ENCODE results near the gene FOLR2.

The FOLR2 gene

GRCh38 chr11:72230764-72231365 is 14.3 kb downstream of the FOLR2 start:
- Histone ChIP-seq H3K9me3 (replicated peaks; ENCODE audit: insufficient read depth, low read length) (no peaks in the 10 kb centered on the region), H3F3A (ENCODE audit: insufficient read depth, low read length) (no peaks in the 10 kb centered on the region), H3K27me3 (replicated peaks; ENCODE audit: insufficient read depth, low read length) (no peaks in the 10 kb centered on the region), H3K9me2 (replicated peaks; ENCODE audit: insufficient read depth, low read length) (no peaks in the 10 kb centered on the region), H2AFZ (ENCODE audit: low read length) (no peak overlapping the region), H3K27ac (ENCODE audit: low read length) (no peak overlapping the region), H3K4me2 (ENCODE audit: low read depth, low read length) (no peak overlapping the region), H3K79me2 (ENCODE audit: low read length) (peaks cover 11% of the 10 kb centered on the region), H4K20me1 (ENCODE audit: insufficient read depth, low read length) (no peaks in the 10 kb centered on the region), H3K4me3 (ENCODE audit: low read length) (no peak overlapping the region), H3K36me3 (replicated peaks; ENCODE audit: insufficient read depth, low read length) (no peaks in the 10 kb centered on the region), H3K4me1 (ENCODE audit: low read length) (no peaks in the 10 kb centered on the region), H3K9ac (ENCODE audit: low read length) (no peak overlapping the region)
- TF ChIP-seq EZH2phosphoT487 (IDR thresholded peaks at IDR 0.05; ENCODE audit: low read length) (no peak), EZH2 (optimal IDR thresholded peaks at IDR 0.05; ENCODE audit: low read depth, low read length) (no peak)
- TF ChIP-seq, protein P1, sequence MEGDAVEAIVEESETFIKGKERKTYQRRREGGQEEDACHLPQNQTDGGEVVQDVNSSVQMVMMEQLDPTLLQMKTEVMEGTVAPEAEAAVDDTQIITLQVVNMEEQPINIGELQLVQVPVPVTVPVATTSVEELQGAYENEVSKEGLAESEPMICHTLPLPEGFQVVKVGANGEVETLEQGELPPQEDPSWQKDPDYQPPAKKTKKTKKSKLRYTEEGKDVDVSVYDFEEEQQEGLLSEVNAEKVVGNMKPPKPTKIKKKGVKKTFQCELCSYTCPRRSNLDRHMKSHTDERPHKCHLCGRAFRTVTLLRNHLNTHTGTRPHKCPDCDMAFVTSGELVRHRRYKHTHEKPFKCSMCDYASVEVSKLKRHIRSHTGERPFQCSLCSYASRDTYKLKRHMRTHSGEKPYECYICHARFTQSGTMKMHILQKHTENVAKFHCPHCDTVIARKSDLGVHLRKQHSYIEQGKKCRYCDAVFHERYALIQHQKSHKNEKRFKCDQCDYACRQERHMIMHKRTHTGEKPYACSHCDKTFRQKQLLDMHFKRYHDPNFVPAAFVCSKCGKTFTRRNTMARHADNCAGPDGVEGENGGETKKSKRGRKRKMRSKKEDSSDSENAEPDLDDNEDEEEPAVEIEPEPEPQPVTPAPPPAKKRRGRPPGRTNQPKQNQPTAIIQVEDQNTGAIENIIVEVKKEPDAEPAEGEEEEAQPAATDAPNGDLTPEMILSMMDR (IDR thresholded peaks at IDR 0.05; ENCODE audit: low read length), result no peak
- DNase-seq, result no peak

DNA sequence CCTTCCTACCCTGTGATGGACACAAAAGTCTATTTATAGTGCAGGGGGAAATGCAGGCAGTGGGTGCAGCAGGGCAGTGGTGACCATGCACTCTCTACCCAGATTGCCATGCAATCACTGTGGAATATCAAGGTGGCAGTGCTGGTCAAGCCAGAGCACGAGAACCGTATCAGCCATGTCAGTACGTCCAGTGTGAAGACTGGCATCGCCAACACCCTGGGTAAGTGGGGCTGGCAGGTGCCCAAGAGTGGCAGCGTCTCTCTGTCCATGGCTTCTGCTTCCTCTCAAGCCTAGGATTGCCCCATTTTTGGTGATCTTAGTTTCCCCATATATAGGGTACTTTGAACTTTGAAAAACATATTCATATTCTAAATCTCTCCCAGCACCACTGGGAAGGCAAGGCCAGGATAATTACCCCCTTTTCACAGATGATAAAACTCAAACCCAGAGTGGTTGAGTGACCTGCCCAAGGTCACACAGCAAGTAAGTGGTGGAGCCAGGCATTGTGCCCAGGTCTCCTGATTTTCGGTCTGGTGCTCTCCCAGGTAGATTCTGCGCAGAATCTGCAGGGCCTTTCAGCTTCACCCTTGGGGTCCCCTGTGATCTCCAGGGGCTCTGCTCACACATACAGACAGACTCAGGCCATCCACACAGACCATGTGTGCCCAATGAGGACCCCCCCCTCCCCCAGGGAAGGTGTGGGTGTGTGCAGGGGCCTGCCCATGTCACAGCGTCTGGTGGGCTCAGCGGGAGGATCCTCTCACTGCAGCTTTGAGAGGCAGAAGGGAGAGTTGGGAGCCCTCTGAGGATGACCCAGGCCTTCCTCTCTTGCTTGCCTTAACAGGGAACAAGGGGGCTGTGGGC is 15.0 kb downstream of the FOLR2 start:
- no peak overlapping the region for H2AFZ ChIP-seq (ENCODE audit: low read length)
- H3K9ac ChIP-seq (ENCODE audit: low read length), result no peak overlapping the region
- H3K9me2 ChIP-seq (replicated peaks; ENCODE audit: insufficient read depth, low read length), result no peaks in the 10 kb centered on the region
- H3K27ac ChIP-seq (ENCODE audit: low read length), result no peak overlapping the region
- H3F3A ChIP-seq (ENCODE audit: insufficient read depth, low read length), result no peaks in the 10 kb centered on the region
- DNase-seq, result no peak
- H3K79me2 ChIP-seq (ENCODE audit: low read length), result peaks cover 6% of the 10 kb centered on the region
- no peak for TF ChIP-seq EZH2phosphoT487 (IDR thresholded peaks at IDR 0.05; ENCODE audit: low read length)
- TF ChIP-seq, protein P1 (IDR thresholded peaks at IDR 0.05; ENCODE audit: low read length), result no peak
- TF ChIP-seq EZH2 (optimal IDR thresholded peaks at IDR 0.05; ENCODE audit: low read depth, low read length), result no peak
- H4K20me1 ChIP-seq (ENCODE audit: insufficient read depth, low read length), result no peaks in the 10 kb centered on the region
- no peaks in the 10 kb centered on the region for H3K4me1 ChIP-seq (ENCODE audit: low read length)
- H3K9me3 ChIP-seq (replicated peaks; ENCODE audit: insufficient read depth, low read length), result no peaks in the 10 kb centered on the region
- no peak overlapping the region for H3K4me3 ChIP-seq (ENCODE audit: low read length)
- no peak overlapping the region for H3K4me2 ChIP-seq (ENCODE audit: low read depth, low read length)
- H3K27me3 ChIP-seq (replicated peaks; ENCODE audit: insufficient read depth, low read length), result no peaks in the 10 kb centered on the region
- no peaks in the 10 kb centered on the region for H3K36me3 ChIP-seq (replicated peaks; ENCODE audit: insufficient read depth, low read length)

DNA sequence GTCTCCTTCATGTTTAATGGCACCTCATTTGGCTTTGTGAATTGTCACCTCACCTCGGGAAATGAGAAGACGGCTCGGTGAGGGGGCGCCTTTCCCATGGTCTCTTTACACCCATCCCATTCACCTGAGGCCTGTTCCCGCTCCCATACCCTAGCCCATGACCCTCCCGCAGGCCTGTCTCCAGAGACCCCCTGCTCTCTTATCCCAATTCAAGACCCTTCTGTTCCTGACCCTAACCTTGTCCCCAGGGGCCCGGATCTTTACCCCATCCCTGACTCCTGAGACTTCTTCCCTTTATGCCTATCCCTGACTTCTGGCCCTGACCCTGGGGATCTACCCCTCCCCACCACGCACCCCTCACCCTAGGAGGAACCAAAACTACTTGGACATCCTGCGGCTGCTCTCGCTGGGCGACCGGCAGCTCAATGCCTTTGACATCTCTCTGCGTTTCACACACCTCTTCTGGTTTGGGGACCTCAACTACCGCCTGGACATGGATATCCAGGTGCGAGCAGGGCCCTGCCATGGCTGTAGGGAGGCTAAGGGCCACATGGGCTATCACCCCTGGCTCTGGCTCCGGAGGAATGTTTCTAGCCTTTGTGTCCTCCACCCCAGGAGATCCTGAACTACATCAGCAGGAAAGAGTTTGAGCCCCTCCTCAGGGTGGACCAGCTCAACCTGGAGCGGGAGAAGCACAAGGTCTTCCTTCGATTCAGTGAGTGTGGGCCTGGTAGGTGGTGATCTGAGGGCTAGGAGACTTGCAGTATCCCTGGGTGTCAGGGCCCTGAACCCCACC is 15.9 kb downstream of the FOLR2 start:
- TF ChIP-seq, protein P1 (IDR thresholded peaks at IDR 0.05; ENCODE audit: low read length), result no peak
- TF ChIP-seq EZH2 (optimal IDR thresholded peaks at IDR 0.05; ENCODE audit: low read depth, low read length) (no peak), EZH2phosphoT487 (IDR thresholded peaks at IDR 0.05; ENCODE audit: low read length) (no peak)
- Histone ChIP-seq H3K4me3 (ENCODE audit: low read length) (no peak overlapping the region), H3K4me2 (ENCODE audit: low read depth, low read length) (no peak overlapping the region), H3K9ac (ENCODE audit: low read length) (no peak overlapping the region), H2AFZ (ENCODE audit: low read length) (no peak overlapping the region), H3K9me3 (replicated peaks; ENCODE audit: insufficient read depth, low read length) (no peaks in the 10 kb centered on the region), H3K27me3 (replicated peaks; ENCODE audit: insufficient read depth, low read length) (no peaks in the 10 kb centered on the region), H4K20me1 (ENCODE audit: insufficient read depth, low read length) (no peaks in the 10 kb centered on the region), H3K79me2 (ENCODE audit: low read length) (no peaks in the 10 kb centered on the region), H3K4me1 (ENCODE audit: low read length) (no peaks in the 10 kb centered on the region), H3F3A (ENCODE audit: insufficient read depth, low read length) (no peaks in the 10 kb centered on the region), H3K9me2 (replicated peaks; ENCODE audit: insufficient read depth, low read length) (no peaks in the 10 kb centered on the region), H3K36me3 (replicated peaks; ENCODE audit: insufficient read depth, low read length) (no peaks in the 10 kb centered on the region), H3K27ac (ENCODE audit: low read length) (no peak overlapping the region)
- no peak for DNase-seq

All from MM.1S (cell line).